Measurements from ENCODE around the gene EFCAB9.

- TF ChIP-seq CTCF (IDR thresholded peaks at IDR 0.05) = no peak
- TF ChIP-seq POLR2A (IDR thresholded peaks at IDR 0.05) = no peak
- no peak for TF ChIP-seq POLR2AphosphoS5 (IDR thresholded peaks at IDR 0.05)
These were observed 15.5 kb upstream of the EFCAB9 start for GRCh38 chr5:172178301-172178987.
